ENCODE results near the gene BMPR1B. TPM values are rescaled to one million over a fixed set of nuclear protein-coding genes. Genes with fewer than 3 reads are reported as not detected.

The BMPR1B gene
- total and polyA plus RNA-seq, 9 of the 15 experiments (the other 6 are each of a cell fraction or from before 2014, with no cell fraction given) = 0.01 TPM; not detected in 8

DNA sequence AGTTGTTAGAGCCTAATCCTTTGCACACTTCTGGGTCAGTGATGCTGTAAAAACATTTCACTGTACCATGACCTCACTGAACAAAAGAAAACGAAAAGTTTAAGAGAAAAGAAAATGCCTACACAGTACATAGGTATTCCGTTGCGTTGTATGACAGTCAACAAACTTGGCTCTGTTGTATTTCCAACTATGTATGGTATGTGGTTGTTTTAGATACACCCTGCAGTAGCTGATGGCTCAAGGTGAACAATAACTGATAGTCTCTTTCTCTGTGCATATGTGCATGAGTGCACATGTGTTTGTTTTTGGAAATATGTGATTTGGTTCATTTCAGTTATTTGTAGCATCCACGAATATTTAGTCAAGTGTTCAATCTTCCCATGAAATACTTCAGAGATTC is 176.0 kb downstream of the BMPR1B start:
- Histone ChIP-seq H3K27me3 (ENCODE audit: control insufficient read depth in 2 of 2, insufficient read depth in 2 of 2, low read length in 2 of 2) (no peaks in the 10 kb centered on the region), H3K9ac (ENCODE audit: insufficient read depth in 1 of 2, low read depth in 2 of 2, low read length in 2 of 2) (no peak overlapping the region), H3K27ac (ENCODE audit: extremely low read depth, low read depth, low read length) (no peak overlapping the region), H3K9me1 (ENCODE audit: control insufficient read depth, insufficient read depth, low read length) (no peaks in the 10 kb centered on the region), H3K4me1 (replicated peaks in 1 of 2; ENCODE audit: control insufficient read depth in 2 of 2, insufficient read depth in 2 of 2, low read length in 2 of 2) (no peaks in the 10 kb centered on the region), H4K20me1 (replicated peaks; ENCODE audit: control insufficient read depth, insufficient read depth, low read length) (no peaks in the 10 kb centered on the region), H3K36me3 (ENCODE audit: control insufficient read depth, insufficient read depth, low read length) (no peaks in the 10 kb centered on the region), H3K4me3 (no peak overlapping the region), H3K79me2 (ENCODE audit: control insufficient read depth, insufficient read depth, low read length) (no peaks in the 10 kb centered on the region), H3K4me2 (ENCODE audit: insufficient read depth, low read length) (no peak overlapping the region), H2AFZ (ENCODE audit: low read depth, low read length) (no peak overlapping the region), H3K9me3 (replicated peaks; ENCODE audit: control insufficient read depth, insufficient read depth, low read depth, low read length) (no peaks in the 10 kb centered on the region)
- in situ Hi-C loops (cut with MboI) = no loop called here
- ChIA-PET POLR2A (no interaction called here), CTCF (ENCODE audit: low intra/inter-chr PET ratio) (no interaction called here)
- 0% methylated on average over 4 of the region's 4 CpGs for WGBS (ENCODE audit: insufficient coverage, low coverage, missing lambda C conversion rate)
- FAIRE-seq = no peak
- no peak for ATAC-seq
- TF ChIP-seq ZNF766 (CRISPR knock-in tag; conservative IDR thresholded peaks at IDR 0.05) (no peak), POU5F1 (IDR thresholded peaks at IDR 0.05; ENCODE audit: borderline replicate concordance, low read depth, low read length, partially characterized antibody) (no peak), ZNF644 (tag; IDR thresholded peaks at IDR 0.05; ENCODE audit: low read depth) (no peak), RFX7 (CRISPR knock-in tag; IDR thresholded peaks at IDR 0.05) (no peak), RNF2 (IDR thresholded peaks at IDR 0.05) (no peak), CCAR2 (IDR thresholded peaks at IDR 0.05; ENCODE audit: low read depth, low read length) (no peak)
- TF ChIP-seq, protein P1, sequence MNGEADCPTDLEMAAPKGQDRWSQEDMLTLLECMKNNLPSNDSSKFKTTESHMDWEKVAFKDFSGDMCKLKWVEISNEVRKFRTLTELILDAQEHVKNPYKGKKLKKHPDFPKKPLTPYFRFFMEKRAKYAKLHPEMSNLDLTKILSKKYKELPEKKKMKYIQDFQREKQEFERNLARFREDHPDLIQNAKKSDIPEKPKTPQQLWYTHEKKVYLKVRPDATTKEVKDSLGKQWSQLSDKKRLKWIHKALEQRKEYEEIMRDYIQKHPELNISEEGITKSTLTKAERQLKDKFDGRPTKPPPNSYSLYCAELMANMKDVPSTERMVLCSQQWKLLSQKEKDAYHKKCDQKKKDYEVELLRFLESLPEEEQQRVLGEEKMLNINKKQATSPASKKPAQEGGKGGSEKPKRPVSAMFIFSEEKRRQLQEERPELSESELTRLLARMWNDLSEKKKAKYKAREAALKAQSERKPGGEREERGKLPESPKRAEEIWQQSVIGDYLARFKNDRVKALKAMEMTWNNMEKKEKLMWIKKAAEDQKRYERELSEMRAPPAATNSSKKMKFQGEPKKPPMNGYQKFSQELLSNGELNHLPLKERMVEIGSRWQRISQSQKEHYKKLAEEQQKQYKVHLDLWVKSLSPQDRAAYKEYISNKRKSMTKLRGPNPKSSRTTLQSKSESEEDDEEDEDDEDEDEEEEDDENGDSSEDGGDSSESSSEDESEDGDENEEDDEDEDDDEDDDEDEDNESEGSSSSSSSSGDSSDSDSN (IDR thresholded peaks at IDR 0.05; ENCODE audit: borderline replicate concordance in 1 of 2, low read depth in 2 of 2, low read length in 2 of 2) = no peak
- TF ChIP-seq, protein P2, sequence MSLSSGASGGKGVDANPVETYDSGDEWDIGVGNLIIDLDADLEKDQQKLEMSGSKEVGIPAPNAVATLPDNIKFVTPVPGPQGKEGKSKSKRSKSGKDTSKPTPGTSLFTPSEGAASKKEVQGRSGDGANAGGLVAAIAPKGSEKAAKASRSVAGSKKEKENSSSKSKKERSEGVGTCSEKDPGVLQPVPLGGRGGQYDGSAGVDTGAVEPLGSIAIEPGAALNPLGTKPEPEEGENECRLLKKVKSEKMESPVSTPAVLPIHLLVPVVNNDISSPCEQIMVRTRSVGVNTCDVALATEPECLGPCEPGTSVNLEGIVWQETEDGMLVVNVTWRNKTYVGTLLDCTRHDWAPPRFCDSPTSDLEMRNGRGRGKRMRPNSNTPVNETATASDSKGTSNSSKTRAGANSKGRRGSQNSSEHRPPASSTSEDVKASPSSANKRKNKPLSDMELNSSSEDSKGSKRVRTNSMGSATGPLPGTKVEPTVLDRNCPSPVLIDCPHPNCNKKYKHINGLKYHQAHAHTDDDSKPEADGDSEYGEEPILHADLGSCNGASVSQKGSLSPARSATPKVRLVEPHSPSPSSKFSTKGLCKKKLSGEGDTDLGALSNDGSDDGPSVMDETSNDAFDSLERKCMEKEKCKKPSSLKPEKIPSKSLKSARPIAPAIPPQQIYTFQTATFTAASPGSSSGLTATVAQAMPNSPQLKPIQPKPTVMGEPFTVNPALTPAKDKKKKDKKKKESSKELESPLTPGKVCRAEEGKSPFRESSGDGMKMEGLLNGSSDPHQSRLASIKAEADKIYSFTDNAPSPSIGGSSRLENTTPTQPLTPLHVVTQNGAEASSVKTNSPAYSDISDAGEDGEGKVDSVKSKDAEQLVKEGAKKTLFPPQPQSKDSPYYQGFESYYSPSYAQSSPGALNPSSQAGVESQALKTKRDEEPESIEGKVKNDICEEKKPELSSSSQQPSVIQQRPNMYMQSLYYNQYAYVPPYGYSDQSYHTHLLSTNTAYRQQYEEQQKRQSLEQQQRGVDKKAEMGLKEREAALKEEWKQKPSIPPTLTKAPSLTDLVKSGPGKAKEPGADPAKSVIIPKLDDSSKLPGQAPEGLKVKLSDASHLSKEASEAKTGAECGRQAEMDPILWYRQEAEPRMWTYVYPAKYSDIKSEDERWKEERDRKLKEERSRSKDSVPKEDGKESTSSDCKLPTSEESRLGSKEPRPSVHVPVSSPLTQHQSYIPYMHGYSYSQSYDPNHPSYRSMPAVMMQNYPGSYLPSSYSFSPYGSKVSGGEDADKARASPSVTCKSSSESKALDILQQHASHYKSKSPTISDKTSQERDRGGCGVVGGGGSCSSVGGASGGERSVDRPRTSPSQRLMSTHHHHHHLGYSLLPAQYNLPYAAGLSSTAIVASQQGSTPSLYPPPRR (CRISPR knock-in tag; IDR thresholded peaks at IDR 0.05; ENCODE audit: borderline replicate concordance) = no peak
- no peak for DNase-seq (ENCODE audit: extremely low read depth in 1 of 4, low spot score in 3 of 4)
- no TSS peak for BruUV-seq (replicated peaks)
- intact Hi-C loops (cut with micrococcal nuclease) = no loop called here
